Measurements from ENCODE around the gene ACTR3.

DNA sequence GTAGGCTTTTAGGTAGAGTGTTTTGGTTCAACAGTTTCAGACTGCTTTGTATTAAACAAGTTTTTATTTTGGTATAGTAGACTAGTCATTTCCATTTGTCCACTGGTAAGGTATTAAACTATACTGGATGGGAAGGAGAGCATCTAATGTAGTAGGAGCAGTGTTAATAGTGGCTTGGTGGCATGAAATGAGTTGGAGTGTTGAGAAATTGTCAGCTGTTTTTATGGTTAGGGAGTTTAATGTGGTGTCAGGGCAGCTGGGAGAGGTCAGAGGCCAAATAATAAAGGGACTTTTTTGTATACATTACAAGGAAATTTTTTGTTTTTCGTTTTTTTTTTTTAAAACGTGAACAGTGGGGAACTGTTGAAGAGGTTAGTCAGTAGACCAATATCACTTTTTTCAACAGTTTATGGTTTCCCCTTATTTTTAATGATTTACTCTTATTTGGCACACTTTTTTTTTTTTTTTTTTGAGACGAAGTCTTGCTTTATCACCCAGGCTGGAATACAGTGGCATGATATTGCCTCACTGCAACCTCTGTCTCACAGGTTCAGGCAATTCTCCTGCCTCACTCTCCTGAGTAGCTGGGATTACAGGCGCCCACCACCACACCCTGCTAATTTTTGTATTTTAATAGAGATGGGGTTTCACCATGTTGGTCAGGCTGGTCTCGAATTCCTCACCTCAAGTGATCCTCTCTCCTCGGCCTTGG lies 21.2 kb downstream of the ACTR3 start:
- TF ChIP-seq CTCF (IDR thresholded peaks at IDR 0.05 in 2 of 3, conservative IDR thresholded peaks at IDR 0.05 in 1 of 3; ENCODE audit: control insufficient read depth in 2 of 3, extremely low read depth in 1 of 3, insufficient read depth in 1 of 3, low read depth in 3 of 3, low read length in 3 of 3) (no peak), SP1 (IDR thresholded peaks at IDR 0.05; ENCODE audit: low read depth, low read length) (no peak), CREB1 (IDR thresholded peaks at IDR 0.05; ENCODE audit: low read depth) (no peak), KAT2A (conservative IDR thresholded peaks at IDR 0.05; ENCODE audit: control insufficient read depth, low read depth, low read length) (no peak), SIN3A (IDR thresholded peaks at IDR 0.05; ENCODE audit: low read depth, low read length) (no peak), NFXL1 (IDR thresholded peaks at IDR 0.05; ENCODE audit: borderline replicate concordance) (no peak), HCFC1 (IDR thresholded peaks at IDR 0.05; ENCODE audit: low read length) (no peak), CEBPB (IDR thresholded peaks at IDR 0.05; ENCODE audit: borderline replicate concordance in 1 of 2, low read depth in 2 of 2, low read length in 2 of 2) (no peak)
- TF ChIP-seq, protein P1, sequence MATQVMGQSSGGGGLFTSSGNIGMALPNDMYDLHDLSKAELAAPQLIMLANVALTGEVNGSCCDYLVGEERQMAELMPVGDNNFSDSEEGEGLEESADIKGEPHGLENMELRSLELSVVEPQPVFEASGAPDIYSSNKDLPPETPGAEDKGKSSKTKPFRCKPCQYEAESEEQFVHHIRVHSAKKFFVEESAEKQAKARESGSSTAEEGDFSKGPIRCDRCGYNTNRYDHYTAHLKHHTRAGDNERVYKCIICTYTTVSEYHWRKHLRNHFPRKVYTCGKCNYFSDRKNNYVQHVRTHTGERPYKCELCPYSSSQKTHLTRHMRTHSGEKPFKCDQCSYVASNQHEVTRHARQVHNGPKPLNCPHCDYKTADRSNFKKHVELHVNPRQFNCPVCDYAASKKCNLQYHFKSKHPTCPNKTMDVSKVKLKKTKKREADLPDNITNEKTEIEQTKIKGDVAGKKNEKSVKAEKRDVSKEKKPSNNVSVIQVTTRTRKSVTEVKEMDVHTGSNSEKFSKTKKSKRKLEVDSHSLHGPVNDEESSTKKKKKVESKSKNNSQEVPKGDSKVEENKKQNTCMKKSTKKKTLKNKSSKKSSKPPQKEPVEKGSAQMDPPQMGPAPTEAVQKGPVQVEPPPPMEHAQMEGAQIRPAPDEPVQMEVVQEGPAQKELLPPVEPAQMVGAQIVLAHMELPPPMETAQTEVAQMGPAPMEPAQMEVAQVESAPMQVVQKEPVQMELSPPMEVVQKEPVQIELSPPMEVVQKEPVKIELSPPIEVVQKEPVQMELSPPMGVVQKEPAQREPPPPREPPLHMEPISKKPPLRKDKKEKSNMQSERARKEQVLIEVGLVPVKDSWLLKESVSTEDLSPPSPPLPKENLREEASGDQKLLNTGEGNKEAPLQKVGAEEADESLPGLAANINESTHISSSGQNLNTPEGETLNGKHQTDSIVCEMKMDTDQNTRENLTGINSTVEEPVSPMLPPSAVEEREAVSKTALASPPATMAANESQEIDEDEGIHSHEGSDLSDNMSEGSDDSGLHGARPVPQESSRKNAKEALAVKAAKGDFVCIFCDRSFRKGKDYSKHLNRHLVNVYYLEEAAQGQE (IDR thresholded peaks at IDR 0.05; ENCODE audit: low read depth, low read length): no peak
- TF ChIP-seq, protein P2, sequence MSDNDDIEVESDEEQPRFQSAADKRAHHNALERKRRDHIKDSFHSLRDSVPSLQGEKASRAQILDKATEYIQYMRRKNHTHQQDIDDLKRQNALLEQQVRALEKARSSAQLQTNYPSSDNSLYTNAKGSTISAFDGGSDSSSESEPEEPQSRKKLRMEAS (IDR thresholded peaks at IDR 0.05; ENCODE audit: low read depth, low read length): no peak
